MCF 10A (cell line): ENCODE results near the gene EPHA4. TPM values are rescaled to one million over a fixed set of nuclear protein-coding genes. Genes with fewer than 3 reads are reported as not detected.

Source experiments
- BruUV-seq: library from RNA; stranded (reverse); fragments of 400-500 nt; replicated peaks from 2 replicates; lab custom pipeline; 2021; lab: Mats Ljungman, UMichigan
- CTCF ChIA-PET: fragments of 300-600 bp; sonication (Branson Sonifier 250); formaldehyde crosslinking; extraction: SDS; loops from one replicate; lab custom pipeline; 2021; ENCODE audit warnings: antibody characterized with exemption, inconsistent platforms; lab: Yijun Ruan, JAX
- POLR2A ChIA-PET: fragments of 300-600, 350-650 bp; sonication (Branson Sonifier 250); formaldehyde crosslinking; extraction: SDS; loops from one replicate; lab custom pipeline; 2020; ENCODE audit warnings: antibody characterized with exemption, inconsistent platforms; lab: Yijun Ruan, JAX
- DNase-seq: peaks from one replicate; pipeline ENCODE4 v3.0.0-alpha.2; 2018; ENCODE audit not compliant: unreplicated experiment
- H3K27ac Mint-ChIP-seq: one replicate; pipeline ENCODE4 v1.8.0; 2022; ENCODE audit warnings: mild to moderate bottlenecking, low read depth, mixed read lengths; ENCODE audit not compliant: unreplicated experiment
- H3K27me3 Mint-ChIP-seq: one replicate; pipeline ENCODE4 v1.8.0; 2022; ENCODE audit warnings: mixed read lengths; ENCODE audit not compliant: insufficient read depth, unreplicated experiment
- H3K36me3 Mint-ChIP-seq: one replicate; pipeline ENCODE4 v1.8.0; 2022; ENCODE audit warnings: mild to moderate bottlenecking, moderate library complexity, mixed read lengths; ENCODE audit not compliant: insufficient read depth, unreplicated experiment
- H3K4me1 Mint-ChIP-seq: one replicate; pipeline ENCODE4 v1.8.0; 2022; ENCODE audit warnings: mixed read lengths; ENCODE audit not compliant: insufficient read depth, unreplicated experiment
- H3K4me3 Mint-ChIP-seq: one replicate; pipeline ENCODE4 v1.8.0; 2022; ENCODE audit warnings: mild to moderate bottlenecking, moderate library complexity, mixed read lengths; ENCODE audit not compliant: unreplicated experiment
- H3K9me3 Mint-ChIP-seq: one replicate; pipeline ENCODE4 v1.8.0; 2022; ENCODE audit warnings: mixed read lengths; ENCODE audit not compliant: unreplicated experiment
- intact Hi-C: fragments of 100-400 bp; cut with micrococcal nuclease; formaldehyde crosslinking; loops from 2 replicates; pipeline ENCODE4 v1.14.1; 2022
- total RNA-seq: library from RNA; stranded (reverse); gene quantifications from 2 replicates; pipeline ENCODE4 v1.2.3, GENCODE V29; 2022
- TF ChIP-seq, protein P1 (sequence below): fragments of 200-600 bp; IDR thresholded peaks from one replicate; pipeline ENCODE4 v1.8.0; 2022; ENCODE audit warnings: antibody characterized with exemption, mild to moderate bottlenecking; ENCODE audit not compliant: unreplicated experiment

EPHA4 gene
- total RNA-seq, 1 experiment from 2014 or later = 2.0 TPM

DNA sequence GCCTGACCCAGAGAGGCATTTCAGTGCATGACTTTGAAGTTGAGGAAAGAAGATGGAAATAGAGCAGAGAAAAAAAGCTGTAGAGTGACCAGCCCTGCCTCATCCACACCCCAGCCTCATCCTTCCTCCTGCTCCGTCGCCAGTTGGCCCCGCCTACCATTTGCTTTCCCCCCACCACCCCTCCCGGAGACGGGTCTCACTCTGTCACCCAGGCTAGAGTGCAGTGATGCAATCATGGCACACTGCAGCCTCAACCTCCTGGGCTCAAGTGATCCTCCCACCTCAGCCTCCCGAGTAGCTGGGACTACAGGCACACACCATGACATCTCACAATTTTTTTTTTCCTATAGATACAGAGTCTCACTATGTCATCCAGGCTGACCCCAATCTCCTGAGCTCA is 200.8 kb downstream of the EPHA4 start:
- DNase-seq = no peak
- H3K9me3 Mint-ChIP-seq = no peaks in the 10 kb centered on the region
- no peak overlapping the region for H3K27ac Mint-ChIP-seq
- no peaks in the 10 kb centered on the region for H3K4me1 Mint-ChIP-seq
- H3K27me3 Mint-ChIP-seq = no peaks in the 10 kb centered on the region
- H3K4me3 Mint-ChIP-seq = no peak overlapping the region
- H3K36me3 Mint-ChIP-seq = no peaks in the 10 kb centered on the region
- intact Hi-C loops = no loop called here
- TF ChIP-seq, protein P1, sequence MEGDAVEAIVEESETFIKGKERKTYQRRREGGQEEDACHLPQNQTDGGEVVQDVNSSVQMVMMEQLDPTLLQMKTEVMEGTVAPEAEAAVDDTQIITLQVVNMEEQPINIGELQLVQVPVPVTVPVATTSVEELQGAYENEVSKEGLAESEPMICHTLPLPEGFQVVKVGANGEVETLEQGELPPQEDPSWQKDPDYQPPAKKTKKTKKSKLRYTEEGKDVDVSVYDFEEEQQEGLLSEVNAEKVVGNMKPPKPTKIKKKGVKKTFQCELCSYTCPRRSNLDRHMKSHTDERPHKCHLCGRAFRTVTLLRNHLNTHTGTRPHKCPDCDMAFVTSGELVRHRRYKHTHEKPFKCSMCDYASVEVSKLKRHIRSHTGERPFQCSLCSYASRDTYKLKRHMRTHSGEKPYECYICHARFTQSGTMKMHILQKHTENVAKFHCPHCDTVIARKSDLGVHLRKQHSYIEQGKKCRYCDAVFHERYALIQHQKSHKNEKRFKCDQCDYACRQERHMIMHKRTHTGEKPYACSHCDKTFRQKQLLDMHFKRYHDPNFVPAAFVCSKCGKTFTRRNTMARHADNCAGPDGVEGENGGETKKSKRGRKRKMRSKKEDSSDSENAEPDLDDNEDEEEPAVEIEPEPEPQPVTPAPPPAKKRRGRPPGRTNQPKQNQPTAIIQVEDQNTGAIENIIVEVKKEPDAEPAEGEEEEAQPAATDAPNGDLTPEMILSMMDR = no peak
- ChIA-PET CTCF (interaction anchor here (0.6 kb wide), 1 partner anchor 204 kb away, joined by 8 read pairs; no protein-coding TSS in a partner anchor), POLR2A (interaction anchor here (0.6 kb wide), 1 partner anchor 60 kb away, joined by 3 read pairs; no protein-coding TSS in a partner anchor)
- no TSS peak for BruUV-seq

DNA sequence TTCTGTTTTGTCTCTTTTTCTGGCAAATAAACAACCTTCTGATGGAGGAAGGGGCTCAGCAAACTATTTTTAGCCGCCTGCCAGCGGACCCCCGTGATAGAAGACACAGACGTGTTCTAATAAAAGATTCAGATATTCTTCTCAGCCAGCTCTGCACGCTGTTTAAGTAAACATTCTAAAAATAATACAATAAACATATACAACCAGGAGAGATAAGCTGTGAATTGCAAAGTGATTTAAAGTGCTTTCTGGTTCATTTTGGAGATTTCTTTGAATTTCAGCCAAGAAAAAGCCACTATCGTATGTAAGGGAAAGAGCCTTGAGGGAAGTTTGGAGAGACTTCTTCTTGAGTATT is 201.3 kb downstream of the EPHA4 start:
- DNase-seq = no peak

DNA sequence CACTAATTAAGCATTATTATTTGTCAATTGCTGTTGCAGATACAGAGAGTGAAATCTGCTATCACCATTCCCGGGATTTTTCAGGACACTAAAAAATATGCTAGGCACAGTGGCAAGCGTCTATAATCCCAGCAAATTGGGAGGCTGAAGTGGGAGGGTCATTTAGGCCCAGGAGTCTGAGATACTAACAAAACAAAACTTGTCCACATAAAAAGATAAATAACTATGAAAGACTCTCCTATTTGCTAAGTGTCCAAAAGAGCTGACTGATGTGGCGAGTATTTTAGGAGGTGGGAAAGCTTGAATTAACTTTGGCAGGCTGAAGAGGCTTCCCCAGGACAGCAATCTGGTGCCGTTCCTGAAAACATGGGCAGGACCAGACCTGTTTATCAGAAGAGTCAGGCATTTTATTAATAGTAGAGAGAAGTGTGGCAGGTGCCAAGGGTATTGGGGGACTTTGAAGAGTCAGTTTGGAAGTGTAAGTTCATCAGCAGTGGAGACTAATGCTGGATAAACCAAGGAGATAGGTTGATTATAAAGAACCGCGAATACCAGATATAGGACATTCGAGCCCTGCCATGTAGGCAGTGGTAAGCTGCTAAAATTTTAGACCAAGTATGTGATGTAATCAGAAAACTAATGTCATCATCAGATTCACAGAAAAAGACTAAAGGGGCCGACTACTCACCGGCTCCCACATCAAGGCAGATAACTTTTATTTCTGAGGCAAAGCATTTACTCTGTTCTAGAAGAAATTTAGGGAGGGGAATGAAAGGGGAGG is 201.8 kb downstream of the EPHA4 start:
- no peaks in the 10 kb centered on the region for H3K9me3 Mint-ChIP-seq
- intact Hi-C loops = no loop called here
- no peaks in the 10 kb centered on the region for H3K36me3 Mint-ChIP-seq
- POLR2A ChIA-PET = interaction anchor here (0.6 kb wide), 1 partner anchor 235 kb away, joined by 3 read pairs; no protein-coding TSS in a partner anchor
- no TSS peak for BruUV-seq
- TF ChIP-seq, protein P1 = no peak
- DNase-seq = no peak
- H3K4me3 Mint-ChIP-seq = no peak overlapping the region
- H3K27ac Mint-ChIP-seq = no peak overlapping the region
- H3K27me3 Mint-ChIP-seq = no peaks in the 10 kb centered on the region
- CTCF ChIA-PET = interaction anchor here (0.7 kb wide), 1 partner anchor 21 kb away, joined by 3 read pairs; no protein-coding TSS in a partner anchor
- H3K4me1 Mint-ChIP-seq = no peaks in the 10 kb centered on the region

More for the DNA sequence above, 201.3 kb downstream of the EPHA4 start:
- POLR2A ChIA-PET = interaction anchor here (0.6 kb wide), 2 partner anchors 59 to 236 kb away, joined by 3 read pairs; no protein-coding TSS in a partner anchor
- TF ChIP-seq, protein P1 = no peak
- H3K36me3 Mint-ChIP-seq = no peaks in the 10 kb centered on the region
- intact Hi-C loops = no loop called here
- H3K4me3 Mint-ChIP-seq = no peak overlapping the region
- H3K4me1 Mint-ChIP-seq = no peaks in the 10 kb centered on the region
- CTCF ChIA-PET = interaction anchor here (0.6 kb wide), 1 partner anchor 204 kb away, joined by 8 read pairs; no protein-coding TSS in a partner anchor
- no peak overlapping the region for H3K27ac Mint-ChIP-seq
- no peaks in the 10 kb centered on the region for H3K9me3 Mint-ChIP-seq
- no peaks in the 10 kb centered on the region for H3K27me3 Mint-ChIP-seq
- no TSS peak for BruUV-seq
